ENCODE measurements around the gene ANHX.
"Not testable (repeated sequence)": the region's sequence is repeated elsewhere in the genome, so short reads cannot be mapped to it uniquely, and the experiment has no call there.

Gene ANHX

GRCh38 chr12:133235401-133236112 is at the start of gene ANHX:
ANHX (minus strand) TSS chr12:133235877; CDS start chr12:133234356, 1,521 bp downstream.
- no peak for DNase-seq (ENCODE audit: low spot score)

GRCh38 chr12:133264668-133265067 is 29.0 kb upstream of the ANHX start:
- not testable (repeated sequence) for DNase-seq (ENCODE audit: low spot score)

GRCh38 chr12:133264173-133264572 is 28.5 kb upstream of the ANHX start:
- no peak for DNase-seq (ENCODE audit: low spot score)

DNA sequence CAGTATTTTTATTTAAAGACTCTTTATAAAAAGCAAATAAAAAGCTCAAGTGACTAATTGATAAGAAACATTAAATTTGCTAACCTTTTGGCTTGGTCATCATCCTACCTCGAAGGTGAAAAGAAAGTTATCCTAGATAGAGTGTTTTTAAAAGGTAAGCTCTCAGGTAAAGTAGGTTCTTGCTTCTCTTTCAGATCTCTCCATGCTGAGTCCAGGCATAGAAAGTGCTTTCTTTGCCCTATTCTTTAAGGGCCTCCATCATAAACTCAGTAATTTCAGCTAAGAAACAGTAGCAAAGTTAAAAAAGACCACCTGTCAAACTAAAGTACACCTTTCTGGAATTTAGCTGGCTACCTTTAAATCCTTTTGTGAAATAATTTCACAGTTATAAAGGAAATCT is 20.6 kb upstream of the ANHX start:
- DNase-seq (ENCODE audit: low spot score) = no peak

- not testable (repeated sequence) for DNase-seq (ENCODE audit: low spot score)
Measured at GRCh38 chr12:133255833-133256232, 20.2 kb upstream of the ANHX start.

DNA sequence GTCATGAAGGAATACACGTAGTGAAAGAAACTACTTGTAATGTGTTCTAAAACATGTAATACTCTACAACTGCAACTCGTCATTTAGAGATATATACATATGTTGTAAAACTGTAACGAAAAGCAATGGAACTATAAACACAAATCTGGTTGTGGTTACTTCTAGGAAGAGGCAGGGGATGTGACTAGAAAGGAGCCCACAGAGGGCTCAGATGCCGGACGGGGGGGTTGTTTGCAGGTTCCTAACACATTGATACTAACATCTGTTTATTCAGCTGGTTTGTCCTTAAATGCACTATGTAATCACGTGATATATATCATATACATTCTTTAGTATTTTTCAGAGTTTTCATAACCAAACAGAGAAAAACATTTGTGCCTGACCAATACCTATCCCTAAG is 16.1 kb upstream of the ANHX start:
- no peak for DNase-seq (ENCODE audit: low spot score)

DNA sequence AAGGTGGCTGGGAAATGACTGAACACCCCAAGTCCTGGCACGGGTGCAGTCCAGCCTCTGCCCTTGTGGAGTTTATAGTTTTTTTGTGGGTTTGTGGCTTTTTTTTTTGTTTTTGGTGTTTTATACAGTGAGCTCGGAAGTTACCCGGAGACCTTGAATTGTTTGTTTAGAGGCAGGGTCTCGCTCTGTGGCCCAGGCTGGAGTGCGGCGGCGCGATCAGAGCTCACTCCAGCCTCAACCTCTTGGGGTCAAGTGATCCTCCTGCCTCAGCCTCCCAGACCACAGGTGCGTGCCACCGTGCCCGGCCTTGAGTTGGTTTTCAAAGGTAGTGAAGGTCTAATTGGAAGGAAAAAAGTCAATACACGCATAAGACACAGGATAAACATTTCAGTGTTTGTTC is 879 bp upstream of the ANHX start:
- no peak for DNase-seq (ENCODE audit: low spot score)

DNA sequence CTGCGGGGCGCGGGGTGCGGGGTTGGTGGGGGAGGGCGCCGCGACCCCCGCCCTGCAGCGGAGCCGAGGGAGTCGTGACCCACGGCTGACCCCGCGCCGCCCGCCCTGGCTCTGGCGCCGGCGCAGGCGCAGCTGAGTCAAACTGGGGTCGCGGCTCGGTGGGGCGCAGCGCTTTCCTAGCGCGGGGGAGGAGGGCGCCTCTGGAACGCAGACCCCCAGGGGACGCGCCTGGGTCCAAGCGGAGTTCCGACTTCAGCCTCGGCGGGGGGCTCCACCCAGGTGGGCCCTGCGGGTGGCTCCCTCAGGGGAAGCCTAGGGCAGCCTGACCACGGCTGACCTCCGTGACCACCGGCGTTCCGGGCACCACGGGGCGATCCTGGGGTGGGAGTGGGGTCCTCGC is 467 bp upstream of the ANHX start:
- no peak for DNase-seq (ENCODE audit: low spot score)

GRCh38 chr12:133234971-133235370 is 706 bp downstream of the ANHX start:
- DNase-seq (ENCODE audit: low spot score) = no peak

DNA sequence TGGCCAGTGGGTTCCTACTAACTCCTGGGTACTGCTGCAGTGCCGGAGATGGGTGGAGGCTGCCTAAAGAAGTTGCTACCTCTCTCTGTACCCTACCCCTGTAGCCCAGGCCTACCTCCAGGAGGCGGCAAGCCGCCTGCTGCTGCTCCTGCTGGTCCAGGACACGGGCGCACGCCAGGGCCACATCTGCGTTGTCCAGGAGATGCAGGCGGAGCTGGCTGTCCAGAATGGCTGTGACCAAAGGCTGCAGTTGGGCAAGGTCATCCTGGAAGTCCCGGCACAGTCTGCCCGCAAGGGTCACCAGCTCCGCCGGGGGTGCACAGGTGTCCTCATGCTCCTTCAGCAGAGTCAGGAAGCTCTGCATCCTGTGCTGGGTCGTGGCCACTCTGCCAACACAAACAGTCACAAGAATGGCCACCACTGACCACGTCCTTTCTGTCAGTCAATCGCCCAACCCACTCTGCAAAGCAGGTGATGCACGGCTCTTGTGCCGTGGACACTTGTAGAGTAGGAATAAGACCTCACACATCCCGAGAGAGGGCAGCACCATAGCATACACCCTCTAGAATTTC is 1.6 kb downstream of the ANHX start:
- DNase-seq (ENCODE audit: low spot score) = no peak

DNA sequence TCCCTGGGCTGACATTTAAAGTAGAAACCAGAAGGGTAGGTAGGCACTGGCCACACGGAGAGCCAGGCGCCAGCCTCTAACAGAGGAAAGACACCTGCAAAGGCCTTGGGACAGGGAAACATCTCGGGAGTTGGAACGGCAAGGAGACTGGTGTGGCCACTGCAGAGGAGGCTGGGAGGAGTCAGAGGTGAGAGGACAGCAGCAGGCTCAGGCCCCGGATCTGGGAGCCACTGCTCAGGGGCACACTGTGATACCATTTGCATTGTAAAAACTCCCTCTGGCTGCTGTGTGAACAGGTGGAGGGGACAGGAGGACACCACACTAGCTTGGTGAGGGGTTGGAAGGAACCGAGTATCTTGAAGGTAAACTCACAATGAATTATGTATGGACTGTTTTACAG is 2.7 kb downstream of the ANHX start:
- DNase-seq (ENCODE audit: low spot score) = no peak

DNA sequence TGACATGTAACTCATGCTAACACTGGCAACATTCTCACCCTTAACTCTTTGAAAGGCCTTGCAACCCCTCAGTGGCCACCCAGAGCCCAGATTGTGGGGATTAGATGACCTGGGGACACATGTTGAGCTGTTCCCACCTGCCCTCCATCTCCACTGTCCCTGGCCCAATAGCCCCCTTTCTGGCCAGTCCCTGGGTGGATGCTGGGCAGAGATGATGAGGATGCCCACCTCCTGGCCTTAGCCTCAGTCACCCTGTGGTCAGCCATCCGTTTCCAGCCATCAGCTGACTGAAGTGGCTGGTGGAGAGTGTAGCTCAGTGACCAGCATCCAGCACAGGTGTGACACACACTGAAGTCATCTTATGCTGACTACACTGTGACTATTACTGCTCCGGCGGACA is 4.7 kb downstream of the ANHX start:
- DNase-seq (ENCODE audit: low spot score) = no peak

DNA sequence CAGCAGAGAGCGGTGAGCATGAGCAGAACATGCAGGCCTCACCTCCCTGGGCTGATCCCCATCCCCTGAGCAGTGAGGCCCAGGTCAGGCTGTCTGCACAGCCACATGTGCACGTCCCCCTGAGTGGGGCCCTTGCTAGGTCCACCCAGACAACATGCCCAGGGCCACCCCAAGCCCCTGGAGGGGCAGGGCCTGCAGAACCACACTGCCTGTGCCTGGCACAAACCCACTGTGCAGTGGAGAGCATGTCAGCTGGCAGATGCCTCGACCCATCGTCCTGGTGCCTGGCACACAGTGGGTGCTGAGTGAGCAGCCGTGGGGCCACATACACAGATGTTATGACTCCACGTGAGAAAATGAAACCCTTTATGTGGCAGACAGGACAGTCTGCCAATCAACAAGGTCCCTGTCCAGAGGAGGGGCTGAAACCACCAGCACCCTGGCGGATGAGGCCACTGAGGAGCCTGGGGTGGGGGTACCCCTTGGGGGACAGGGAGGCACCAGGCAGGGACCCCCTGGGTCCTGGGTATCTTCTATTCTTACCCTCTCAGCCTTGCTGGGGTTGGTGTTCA is 8.3 kb downstream of the ANHX start:
- no peak for DNase-seq (ENCODE audit: low spot score)

DNA sequence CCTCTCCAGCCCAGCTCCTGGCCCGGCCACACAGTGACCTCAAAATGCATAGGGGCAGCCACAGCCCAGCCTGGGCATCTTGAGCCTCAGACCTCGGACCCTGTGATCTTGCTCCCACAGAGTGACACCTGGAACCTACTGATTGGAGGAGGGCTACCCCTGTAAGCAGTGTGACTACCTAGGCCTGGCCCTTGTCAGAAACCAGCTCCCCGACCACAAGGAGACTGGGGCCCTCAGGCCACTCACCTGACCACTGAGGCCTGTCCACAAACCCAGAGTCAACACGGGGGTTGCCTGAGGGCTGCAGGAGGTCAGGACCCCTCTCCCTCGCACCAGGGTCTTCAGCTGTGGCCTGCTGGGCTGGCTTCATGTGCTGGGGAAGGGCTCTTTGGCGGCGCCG is 9.0 kb downstream of the ANHX start:
- no peak for DNase-seq (ENCODE audit: low spot score)

- DNase-seq (ENCODE audit: low spot score) = no peak
Measured at GRCh38 chr12:133225527-133225926, 10.2 kb downstream of the ANHX start.

DNA sequence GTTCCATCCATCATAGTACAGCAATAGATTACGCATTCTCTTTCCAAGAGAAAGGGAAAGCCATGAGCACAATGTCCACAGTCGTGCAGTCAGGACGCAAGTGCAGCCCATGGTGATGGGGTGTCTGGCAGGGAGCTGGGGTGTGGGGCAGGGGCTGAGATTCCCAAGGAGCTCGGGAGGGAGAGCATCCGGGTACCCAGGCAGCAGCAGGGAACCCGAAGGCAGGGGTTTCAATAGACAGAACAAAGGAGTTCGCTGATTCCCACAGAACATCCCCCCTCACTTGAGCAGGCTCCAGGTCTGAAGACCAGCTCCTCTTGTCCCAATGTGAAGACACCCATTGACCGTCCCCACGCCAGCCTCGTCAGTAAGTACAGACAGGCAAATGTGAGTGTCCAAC is 13.5 kb downstream of the ANHX start:
- no peak for DNase-seq (ENCODE audit: low spot score)

DNA sequence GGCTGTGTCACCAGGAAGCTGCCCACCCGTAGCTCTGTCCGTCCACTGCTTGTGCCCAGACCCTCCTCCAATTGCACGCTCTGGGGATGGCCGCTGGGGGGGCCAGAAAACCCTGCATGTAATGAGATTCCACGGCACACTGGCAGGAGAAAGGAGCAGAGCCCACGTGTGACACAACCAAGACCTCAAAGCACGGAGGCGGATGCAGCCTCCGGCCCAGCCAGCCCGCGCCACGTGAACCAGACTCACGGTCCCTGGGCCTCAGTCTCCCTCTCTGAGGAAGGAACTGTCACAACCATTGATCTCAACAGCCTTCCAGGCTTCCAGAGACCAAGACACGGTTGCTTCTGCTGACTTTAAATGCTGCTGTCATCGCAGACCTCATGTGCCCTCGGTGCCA is 14.4 kb downstream of the ANHX start:
- no peak for DNase-seq (ENCODE audit: low spot score)

DNA sequence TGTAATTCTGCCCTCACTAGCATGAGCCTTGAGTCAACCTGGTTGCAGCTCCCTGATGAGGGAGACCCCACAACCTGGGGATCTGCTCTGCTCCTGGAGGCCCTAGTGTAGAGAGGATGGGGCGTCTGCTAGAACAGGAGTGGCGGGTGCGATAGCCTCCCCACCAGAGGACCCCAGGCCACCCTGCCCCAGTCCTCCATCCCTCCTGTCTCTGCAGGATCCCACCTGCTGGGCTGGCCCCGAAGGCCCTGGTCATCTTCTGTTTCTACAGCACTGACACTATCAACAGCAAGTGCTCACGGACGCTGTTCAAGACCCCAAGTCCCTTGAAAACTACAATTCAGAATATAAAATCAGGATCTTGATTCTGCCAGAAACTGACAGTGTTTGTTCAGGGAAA is 15.2 kb downstream of the ANHX start:
- no peak for DNase-seq (ENCODE audit: low spot score)

DNA sequence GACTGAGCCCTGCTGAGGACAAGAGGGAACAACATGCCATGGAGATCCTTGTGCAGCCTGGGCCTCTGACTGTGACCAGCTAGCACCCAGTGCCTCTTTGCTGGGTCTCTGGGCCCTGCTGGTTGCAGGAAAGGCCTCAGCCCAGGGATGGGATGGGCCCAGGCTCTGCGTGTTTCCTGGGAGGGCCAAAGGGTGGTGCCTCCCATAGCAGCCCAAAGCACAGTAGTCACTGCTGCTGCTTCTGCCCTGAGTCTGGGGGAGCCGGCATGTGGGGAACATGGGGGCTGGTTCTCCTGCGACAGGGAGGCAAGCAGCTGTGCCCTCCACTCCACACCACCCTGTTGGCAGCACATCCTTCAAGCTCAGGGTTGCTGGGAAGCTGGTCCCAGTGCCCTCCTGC is 18.5 kb downstream of the ANHX start:
- no peak for DNase-seq (ENCODE audit: low spot score)

GRCh38 chr12:133215724-133216123 is 20.0 kb downstream of the ANHX start:
- DNase-seq (ENCODE audit: low spot score) = no peak

GRCh38 chr12:133206390-133206789 is 29.3 kb downstream of the ANHX start:
- DNase-seq (ENCODE audit: low spot score) = no peak

- no peak for DNase-seq (ENCODE audit: low spot score)
Measured at GRCh38 chr12:133204264-133204603, 31.4 kb downstream of the ANHX start.

- DNase-seq (ENCODE audit: low spot score) = peak; percentile 18
Measured at GRCh38 chr12:133203344-133204263, 32.1 kb downstream of the ANHX start.

Measured in NAMALWA (cell line).